H1 (cell line): Measurements from ENCODE around the gene RBM42. TPM values are rescaled to one million over a fixed set of nuclear protein-coding genes. Genes with fewer than 3 reads are reported as not detected.

Source experiments
- BACH1 ChIP-seq: IDR thresholded peaks from 2 replicates; pipeline ENCODE4 v1.6.1; 2012; ENCODE audit warnings: low read length, improper control_type of control experiment
- CEBPB ChIP-seq: IDR thresholded peaks from 2 replicates; pipeline ENCODE4 v1.6.1; 2012; ENCODE audit warnings: low read depth, low read length
- CTCF ChIP-seq, 3 experiments: IDR thresholded peaks; 1 replicate in 2 of 3; 2 replicates in 1 of 3; pipeline versions ENCODE4 v1.5.1 to v1.6.1; 2011; ENCODE audit warnings: low read length in 3 of 3, mild to moderate bottlenecking in 3 of 3, inconsistent platforms in 2 of 3, low read depth in 1 of 3, moderate library complexity in 1 of 3; ENCODE audit not compliant: insufficient read depth in 1 of 3; ENCODE audit errors: control extremely low read depth in 1 of 3
- SP1 ChIP-seq: IDR thresholded peaks from 2 replicates; pipeline ENCODE4 v1.6.1; 2011; ENCODE audit warnings: low read depth, low read length
- SUZ12 ChIP-seq: fragments of 200-600 bp; sonication (generic); IDR thresholded peaks from 2 replicates; pipeline ENCODE4 v1.6.1; 2012; ENCODE audit warnings: mild to moderate bottlenecking, inconsistent platforms, low read length, moderate library complexity, mixed read lengths
- TCF12 ChIP-seq: IDR thresholded peaks from 2 replicates; pipeline ENCODE4 v1.6.1; 2011; ENCODE audit warnings: low read depth, mild to moderate bottlenecking, low read length
- polyA plus RNA-seq, 7 experiments: library from polyadenylated mRNA; depleted of rRNA in 3 of 7; stranded (reverse) in 5 of 7; unstranded in 2 of 7; fragments of >200 nt in 5 of 7; fragments of 200-250 nt in 2 of 7; gene quantifications; 1 replicate in 5 of 7; 2 replicates in 1 of 7; 4 replicates in 1 of 7; pipeline versions ENCODE4 v1.2.1 to v1.2.3, GENCODE V29; 2011 to 2013; ENCODE audit warnings: missing spikeins in 2 of 7, mixed read lengths in 2 of 7
- total RNA-seq: library from RNA; stranded (reverse); fragmentation: NEBNext Ultra II Directional; extraction: Animal tissue kit (Norgen Biotek cat#: 25700); gene quantifications from 2 replicates; pipeline ENCODE4 v1.2.1, GENCODE V29; 2021

The RBM42 gene
- total and polyA plus RNA-seq, 2 of the 8 experiments (the other 6 are each of a cell fraction or from before 2014, with no cell fraction given): 59.8 to 80.8 TPM

- TF ChIP-seq CTCF (IDR thresholded peaks at IDR 0.05; ENCODE audit: control extremely low read depth in 1 of 3, insufficient read depth in 1 of 3, low read depth in 1 of 3, low read length in 3 of 3) (no peak), TCF12 (no peak), SP1 (no peak), CEBPB (no peak), SUZ12 (no peak), BACH1 (no peak)
Observed at GRCh38 chr19:35666251-35666913, 37.5 kb downstream of the RBM42 start, which contains the start of gene UPK1A (continued).
